Muscle of leg (tissue), 11 donors: Measurements from ENCODE around the gene GLYR1. TPM values are rescaled to one million over a fixed set of nuclear protein-coding genes. Genes with fewer than 3 reads are reported as not detected.
A peak's percentile ranks its signal among the peaks of the same experiment; 100 is the strongest.

Experiments
- DNase-seq: peaks from one replicate; pipeline ENCODE4 v3.0.0; 2013
- H3K27ac ChIP-seq: one replicate; pipeline ENCODE4 v1.5.1; 2013; ENCODE audit warnings: mild to moderate bottlenecking, low read length, control low read depth
- H3K27me3 ChIP-seq: one replicate; pipeline ENCODE4 v1.6.1; 2013; ENCODE audit warnings: low read length; ENCODE audit not compliant: control insufficient read depth, insufficient read depth
- H3K36me3 ChIP-seq: one replicate; pipeline ENCODE4 v1.6.1; 2013; ENCODE audit warnings: low read length; ENCODE audit not compliant: control insufficient read depth, insufficient read depth
- H3K4me1 ChIP-seq: one replicate; pipeline ENCODE4 v1.6.1; 2013; ENCODE audit warnings: low read length; ENCODE audit not compliant: control insufficient read depth, insufficient read depth
- H3K4me3 ChIP-seq: one replicate; pipeline ENCODE4 v1.5.1; 2013; ENCODE audit warnings: low read length, control low read depth
- H3K9me3 ChIP-seq: replicated peaks from 2 replicates; pipeline ENCODE4 v1.6.1; 2013; ENCODE audit warnings: low read depth, low read length; ENCODE audit not compliant: control insufficient read depth
- WGBS: methylation state at CpG from one replicate; pipeline ENCODE4 v1.1.5; 2013; ENCODE audit warnings: missing lambda C conversion rate; ENCODE audit not compliant: insufficient coverage; 5-methylcytosine and 5-hydroxymethylcytosine counted together
- polyA plus RNA-seq, 8 donors: library from polyadenylated mRNA; unstranded; fragments of 120-200 nt; gene quantifications; one replicate each; pipeline versions ENCODE4 v1.2.1 to v1.2.3, GENCODE V29; 2013; ENCODE audit warnings: inconsistent platforms in 1 of 8, low replicate concordance in 1 of 8; ENCODE audit not compliant: insufficient read length in 8 of 8, insufficient read depth in 1 of 8
- total RNA-seq: library from RNA; stranded (reverse); fragments of 120-200 nt; gene quantifications from one replicate; pipeline ENCODE4 v1.2.4, GENCODE V29; 2013

Gene GLYR1
- total and polyA plus RNA-seq, 9 donors = 29.8 to 57.1 (median 51.4) TPM

DNA sequence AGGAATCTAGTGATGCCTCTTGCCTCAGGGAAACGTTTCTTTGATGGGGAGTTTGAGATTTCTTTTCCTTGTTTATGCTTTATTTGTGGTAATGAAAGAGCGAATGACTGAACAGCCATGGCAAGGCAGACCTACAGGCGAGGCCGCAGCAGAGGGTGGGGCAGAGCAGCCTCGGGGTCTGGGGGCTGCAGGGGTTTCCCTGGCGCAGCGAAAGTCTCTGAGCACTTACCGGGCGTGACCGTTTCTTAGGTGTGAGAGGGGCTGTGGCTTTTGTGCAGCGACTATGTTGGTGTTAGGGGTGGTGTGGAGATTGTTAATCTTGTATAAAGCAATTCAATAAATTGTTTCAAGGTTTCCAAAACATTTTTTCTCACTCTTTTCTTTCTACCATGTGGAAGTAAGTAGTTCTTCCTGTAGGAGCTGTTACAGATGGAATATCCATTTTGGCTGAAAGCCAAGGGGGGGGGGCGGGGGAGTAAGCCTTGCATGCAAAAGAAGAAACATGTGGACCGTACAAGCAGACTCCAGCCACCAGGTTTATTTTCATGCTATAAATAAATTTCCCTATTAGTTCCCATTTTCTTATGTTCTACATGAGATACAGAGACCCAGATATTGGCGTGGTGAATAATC lies 35.0 kb upstream of the GLYR1 start:
- Histone ChIP-seq H3K27ac (no peak overlapping the region), H3K4me1 (peaks cover 12% of the 10 kb centered on the region), H3K27me3 (no peaks in the 10 kb centered on the region), H3K4me3 (no peak overlapping the region), H3K9me3 (no peaks in the 10 kb centered on the region), H3K36me3 (peaks cover 84% of the 10 kb centered on the region)
- 30% methylated on average over 6 of the region's 14 CpGs for WGBS
- DNase-seq = peak; percentile 84

DNA sequence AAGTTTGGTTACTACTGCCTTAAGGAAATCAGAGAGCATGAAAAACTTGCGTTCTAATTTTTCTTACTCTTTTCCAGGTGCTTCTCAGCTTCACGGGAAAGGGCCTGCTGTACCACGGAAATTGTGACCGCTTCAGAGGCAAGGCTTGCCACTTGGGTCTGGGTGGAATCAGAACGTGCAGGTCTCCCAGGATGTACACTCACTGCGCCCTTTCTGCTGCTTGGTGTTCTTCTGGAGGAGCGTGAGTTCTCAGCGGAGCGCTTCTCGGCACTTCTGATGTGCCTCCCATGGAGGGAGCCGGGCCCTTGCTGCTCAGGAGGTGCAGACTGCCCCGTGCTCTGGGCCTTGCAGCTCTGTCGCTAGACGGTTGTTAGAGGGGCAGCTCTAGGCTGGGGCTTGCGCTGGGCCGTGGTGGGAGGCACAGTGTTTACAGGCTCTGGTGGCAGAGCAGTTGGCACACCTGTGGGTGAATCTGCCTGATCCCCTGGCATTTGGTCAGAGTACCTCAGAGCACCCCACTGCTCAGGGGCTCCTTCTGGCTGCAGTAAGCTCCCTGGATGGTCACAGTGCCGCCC lies 33.0 kb upstream of the GLYR1 start:
- WGBS = 91% methylated on average over 15 of the region's 17 CpGs
- H3K4me3 ChIP-seq = no peak overlapping the region
- no peak overlapping the region for H3K27ac ChIP-seq
- H3K36me3 ChIP-seq = peaks cover 87% of the 10 kb centered on the region
- no peaks in the 10 kb centered on the region for H3K9me3 ChIP-seq
- no peaks in the 10 kb centered on the region for H3K27me3 ChIP-seq
- H3K4me1 ChIP-seq = peaks cover 10% of the 10 kb centered on the region
- no peak for DNase-seq

DNA sequence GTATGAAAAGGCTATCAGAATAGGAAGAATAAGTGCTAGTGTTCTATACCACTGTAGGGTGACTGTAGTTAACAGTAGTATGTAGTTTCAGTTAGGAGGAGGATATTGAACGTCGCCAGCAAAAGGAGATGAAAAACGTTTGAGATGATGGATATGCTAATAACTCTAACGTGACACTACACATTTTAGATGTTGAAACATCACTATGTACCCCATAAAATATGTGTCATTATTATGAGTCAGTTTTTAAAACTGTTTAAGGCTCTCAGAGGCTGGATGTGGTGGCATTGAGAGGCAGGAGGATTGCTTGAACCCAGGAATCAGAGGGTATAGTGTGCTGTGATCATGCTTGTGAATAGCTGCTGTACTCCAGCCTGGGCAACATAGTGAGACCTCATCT lies 32.0 kb upstream of the GLYR1 start:
- Histone ChIP-seq H3K36me3 (peaks cover 88% of the 10 kb centered on the region), H3K27ac (no peak overlapping the region), H3K27me3 (no peaks in the 10 kb centered on the region), H3K4me1 (peaks cover 10% of the 10 kb centered on the region), H3K4me3 (no peak overlapping the region), H3K9me3 (no peaks in the 10 kb centered on the region)
- DNase-seq = no peak
- no CpG with 5 or more reads among the region's 4 CpGs for WGBS

DNA sequence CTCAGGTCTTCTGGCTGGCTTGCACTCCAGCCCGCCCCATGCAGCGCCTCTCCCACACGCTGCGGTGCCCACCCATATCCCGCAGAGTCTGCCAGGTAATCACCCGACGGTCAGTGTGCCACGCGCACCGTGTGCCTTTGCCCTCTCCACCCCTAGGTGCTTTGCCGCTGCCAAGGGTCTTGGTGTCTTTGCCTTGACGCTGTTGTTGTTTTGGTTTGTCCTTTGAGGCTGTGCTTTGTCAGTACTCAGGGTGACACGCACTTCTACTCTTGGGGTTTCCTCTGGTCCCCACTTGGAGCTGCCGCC lies 30.2 kb upstream of the GLYR1 start:
- Histone ChIP-seq H3K27me3 (no peaks in the 10 kb centered on the region), H3K36me3 (peaks cover 87% of the 10 kb centered on the region), H3K4me1 (peaks cover 5% of the 10 kb centered on the region), H3K4me3 (no peak overlapping the region), H3K27ac (no peak overlapping the region), H3K9me3 (no peaks in the 10 kb centered on the region)
- WGBS = 90% methylated on average over 5 of the region's 14 CpGs
- no peak for DNase-seq

DNA sequence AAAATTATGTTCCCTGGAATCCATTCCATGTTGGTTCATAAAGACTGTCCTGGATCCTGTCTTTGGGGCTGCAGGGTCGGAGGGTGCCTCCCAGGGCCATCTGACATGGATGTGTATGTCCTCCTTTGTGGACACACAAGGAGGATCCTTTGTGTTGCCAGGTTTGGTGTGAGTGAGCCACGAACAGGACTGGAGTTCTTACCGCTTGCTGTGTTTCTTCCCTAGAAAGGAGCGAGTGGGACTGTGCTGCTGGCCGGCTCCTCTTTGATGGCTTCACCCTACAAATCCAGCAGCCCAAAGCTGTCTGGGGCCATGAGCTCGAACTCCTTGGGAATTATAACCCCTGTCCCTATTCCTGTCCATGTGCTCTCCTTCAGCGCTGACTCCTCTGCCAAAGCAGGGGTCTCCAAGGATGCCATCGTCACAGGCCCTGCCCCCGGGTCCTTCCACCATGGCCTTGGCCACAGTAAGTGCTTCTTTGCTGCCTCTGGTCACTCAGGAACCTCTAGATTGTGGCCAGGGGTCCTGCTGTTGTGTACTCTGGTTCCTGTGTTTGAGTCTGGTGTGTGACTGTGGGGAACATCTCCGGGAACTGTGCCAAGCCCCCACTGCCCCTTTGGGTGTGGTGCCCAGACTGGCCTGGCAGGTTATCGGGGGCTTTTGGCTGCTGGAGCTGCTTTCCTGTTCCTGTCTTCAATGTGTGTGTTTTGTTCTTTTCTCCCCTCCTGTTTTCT lies 29.7 kb upstream of the GLYR1 start:
- Histone ChIP-seq H3K9me3 (no peaks in the 10 kb centered on the region), H3K27me3 (no peaks in the 10 kb centered on the region), H3K4me1 (no peaks in the 10 kb centered on the region), H3K27ac (no peak overlapping the region), H3K4me3 (no peak overlapping the region), H3K36me3 (peaks cover 91% of the 10 kb centered on the region)
- WGBS = 87% methylated on average over 10 of the region's 11 CpGs
- no peak for DNase-seq

DNA sequence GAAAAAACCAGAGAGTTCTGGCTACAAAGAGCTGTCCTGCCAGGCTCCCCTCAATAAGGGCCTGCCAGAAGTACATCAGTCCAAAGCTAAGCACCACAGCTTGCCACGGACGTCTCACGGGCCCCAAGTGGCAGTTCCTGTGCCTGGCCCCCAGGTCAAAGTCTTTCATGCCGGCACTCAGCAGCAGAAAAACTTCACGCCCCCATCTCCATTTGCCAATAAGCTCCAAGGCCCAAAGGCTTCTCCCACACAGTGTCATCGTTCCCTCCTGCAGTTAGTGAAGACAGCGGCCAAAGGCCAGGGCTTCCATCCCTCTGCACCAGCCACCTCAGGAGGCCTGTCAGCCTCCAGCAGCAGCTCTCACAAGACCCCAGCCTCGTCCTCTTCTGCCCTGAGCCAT lies 27.6 kb upstream of the GLYR1 start:
- Histone ChIP-seq H3K36me3 (peaks cover 91% of the 10 kb centered on the region), H3K27ac (no peak overlapping the region), H3K4me1 (no peaks in the 10 kb centered on the region), H3K4me3 (no peak overlapping the region), H3K9me3 (no peaks in the 10 kb centered on the region), H3K27me3 (no peaks in the 10 kb centered on the region)
- 91% methylated on average over 8 of the region's 8 CpGs for WGBS
- no peak for DNase-seq

DNA sequence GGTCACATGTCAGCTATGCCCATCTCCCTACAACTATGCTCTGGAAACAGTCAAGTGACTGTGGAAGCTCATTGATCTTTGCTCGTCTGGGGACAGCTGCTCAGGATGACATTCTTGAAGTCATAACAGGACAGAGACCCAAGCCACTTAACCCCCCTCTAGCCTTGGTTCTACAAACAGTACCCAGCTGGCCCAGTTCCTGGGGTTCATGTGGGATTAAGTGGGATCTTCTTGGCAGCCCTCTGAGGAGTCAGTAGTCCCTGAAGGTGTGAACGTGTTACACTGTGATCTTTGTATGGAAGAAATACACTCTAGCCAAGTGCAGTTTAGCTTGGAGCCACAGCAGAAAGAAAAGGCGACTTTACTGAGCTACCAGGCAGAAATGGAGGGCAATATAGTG lies 26.0 kb upstream of the GLYR1 start:
- Histone ChIP-seq H3K27ac (no peak overlapping the region), H3K27me3 (no peaks in the 10 kb centered on the region), H3K9me3 (no peaks in the 10 kb centered on the region), H3K4me3 (no peak overlapping the region), H3K4me1 (no peaks in the 10 kb centered on the region), H3K36me3 (peaks cover 87% of the 10 kb centered on the region)
- 80% methylated on average over 1 of the region's 3 CpGs for WGBS
- DNase-seq = no peak

DNA sequence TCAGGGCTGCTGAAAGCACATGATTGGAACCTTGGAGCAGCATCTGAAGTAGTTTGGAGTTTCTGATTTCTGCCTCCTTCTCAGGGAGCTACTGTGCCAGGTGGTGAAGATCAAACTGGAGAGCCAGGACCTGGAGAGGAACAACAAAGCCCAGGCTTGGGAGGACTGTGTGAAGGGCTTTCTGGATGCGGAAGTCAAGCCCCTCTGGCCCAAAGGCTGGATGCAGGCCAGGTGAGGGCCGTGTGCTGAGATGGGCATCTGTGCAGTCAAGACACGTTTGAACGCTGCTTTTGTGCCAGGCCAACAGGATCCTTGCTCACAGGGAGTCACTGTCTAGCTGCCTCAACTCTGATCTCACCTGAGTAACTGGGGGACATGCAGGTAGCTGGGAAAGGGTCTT lies 24.0 kb upstream of the GLYR1 start:
- Histone ChIP-seq H3K36me3 (peaks cover 67% of the 10 kb centered on the region), H3K4me3 (no peak overlapping the region), H3K9me3 (no peaks in the 10 kb centered on the region), H3K4me1 (no peaks in the 10 kb centered on the region), H3K27ac (no peak overlapping the region), H3K27me3 (no peaks in the 10 kb centered on the region)
- no peak for DNase-seq
- 100% methylated on average over 3 of the region's 4 CpGs for WGBS

DNA sequence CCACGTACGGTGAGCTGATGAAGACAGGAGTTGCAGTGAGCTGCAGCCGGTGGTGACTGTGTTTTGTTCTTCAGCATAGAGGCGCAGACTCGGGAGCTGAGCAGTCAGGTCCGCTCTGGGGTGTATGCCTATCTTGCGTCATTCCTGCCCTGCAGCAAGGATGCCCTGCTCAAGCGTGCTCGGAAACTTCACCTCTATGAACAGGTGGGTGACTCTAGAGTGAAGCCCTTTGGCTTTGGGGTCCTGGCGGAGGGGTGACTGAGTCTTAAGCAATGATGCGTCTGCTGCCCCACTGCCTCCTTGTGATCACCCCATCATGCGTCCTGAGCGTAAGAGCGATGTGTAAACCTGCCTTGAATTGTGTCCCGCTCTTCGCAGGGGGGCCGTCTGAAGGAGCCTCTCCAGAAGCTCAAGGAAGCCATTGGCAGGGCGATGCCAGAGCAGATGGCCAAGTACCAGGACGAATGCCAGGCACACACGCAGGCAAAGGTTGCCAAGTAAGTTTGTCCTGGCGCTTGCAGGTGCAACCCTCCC lies 23.1 kb upstream of the GLYR1 start:
- Histone ChIP-seq H3K4me3 (no peak overlapping the region), H3K4me1 (no peaks in the 10 kb centered on the region), H3K9me3 (no peaks in the 10 kb centered on the region), H3K27me3 (no peaks in the 10 kb centered on the region), H3K27ac (no peak overlapping the region), H3K36me3 (peaks cover 58% of the 10 kb centered on the region)
- 94% methylated on average over 20 of the region's 21 CpGs for WGBS
- DNase-seq = no peak

DNA sequence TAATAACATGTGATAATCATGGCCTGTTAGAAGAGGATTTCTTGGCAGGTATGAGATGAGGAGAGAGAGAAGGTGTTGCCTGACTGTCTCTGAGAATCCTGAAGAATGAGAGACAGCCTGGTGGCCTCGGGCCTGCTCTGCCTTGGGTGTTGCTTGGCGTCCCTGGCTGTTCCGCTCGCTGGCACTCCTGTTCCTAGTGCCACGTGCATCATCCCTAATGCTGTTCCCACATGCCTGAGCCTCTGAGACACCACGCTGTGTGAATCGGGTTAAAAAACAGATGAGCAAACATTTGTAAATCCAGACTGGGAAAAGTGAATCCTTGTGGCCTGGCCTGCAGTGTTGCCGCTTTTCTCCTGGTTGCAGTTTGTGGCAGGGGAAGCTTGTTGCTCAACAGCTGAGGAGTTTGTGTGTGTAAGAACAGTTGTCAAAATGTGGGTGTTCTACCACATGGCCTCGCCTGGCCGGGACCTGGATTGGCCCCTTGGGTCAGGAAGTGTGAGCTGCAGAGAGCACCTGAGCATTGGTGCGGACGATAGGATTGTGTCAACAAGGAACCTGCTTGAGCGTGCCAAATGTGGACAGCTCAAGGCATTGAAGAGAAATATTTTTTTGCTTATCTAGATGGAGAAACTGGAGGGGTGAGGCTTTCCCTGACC lies 22.2 kb upstream of the GLYR1 start:
- 86% methylated on average over 13 of the region's 13 CpGs for WGBS
- Histone ChIP-seq H3K27ac (no peak overlapping the region), H3K9me3 (no peaks in the 10 kb centered on the region), H3K27me3 (no peaks in the 10 kb centered on the region), H3K4me1 (no peaks in the 10 kb centered on the region), H3K36me3 (peaks cover 52% of the 10 kb centered on the region), H3K4me3 (no peak overlapping the region)
- no peak for DNase-seq
